Measurements from ENCODE around the gene SEC22C.

SEC22C gene

GRCh38 chr3:42533161-42533897 is 48.4 kb downstream of the SEC22C start:
- DNase-seq = no peak

- no peak for DNase-seq
Measured at GRCh38 chr3:42532229-42532628, 49.5 kb downstream of the SEC22C start.

GRCh38 chr3:42531470-42531869 is 50.3 kb downstream of the SEC22C start:
- DNase-seq = no peak

GRCh38 chr3:42530073-42530472 is 51.7 kb downstream of the SEC22C start:
- DNase-seq = no peak

GRCh38 chr3:42529468-42529867 is 52.3 kb downstream of the SEC22C start:
- DNase-seq = no peak

- DNase-seq = no peak
Measured at GRCh38 chr3:42527368-42527917, 54.3 kb downstream of the SEC22C start.

- DNase-seq = no peak
Measured at GRCh38 chr3:42526616-42527367, 55.0 kb downstream of the SEC22C start.

GRCh38 chr3:42525736-42526345 is 55.9 kb downstream of the SEC22C start:
- DNase-seq = no peak

- DNase-seq = no peak
Measured at GRCh38 chr3:42525212-42525611, 56.6 kb downstream of the SEC22C start.

GRCh38 chr3:42524751-42525150 is 57.0 kb downstream of the SEC22C start:
- no peak for DNase-seq

GRCh38 chr3:42520906-42521305 is 60.9 kb downstream of the SEC22C start:
- no peak for DNase-seq

GRCh38 chr3:42520336-42520735 is 61.4 kb downstream of the SEC22C start:
- DNase-seq = no peak

GRCh38 chr3:42519568-42519962 is 62.2 kb downstream of the SEC22C start:
- no peak for DNase-seq

- DNase-seq = no peak
Measured at GRCh38 chr3:42518800-42519567, 62.8 kb downstream of the SEC22C start.

- no peak for DNase-seq
Measured at GRCh38 chr3:42517117-42517516, 64.7 kb downstream of the SEC22C start.

GRCh38 chr3:42516443-42516842 is 65.3 kb downstream of the SEC22C start:
- DNase-seq = no peak

GRCh38 chr3:42515976-42516375 is 65.8 kb downstream of the SEC22C start:
- DNase-seq = no peak

- no peak for DNase-seq
Measured at GRCh38 chr3:42515391-42515916, 66.3 kb downstream of the SEC22C start.

- DNase-seq = no peak
Measured at GRCh38 chr3:42514876-42515275, 66.9 kb downstream of the SEC22C start.

- no peak for DNase-seq
Measured at GRCh38 chr3:42513521-42513920, 68.2 kb downstream of the SEC22C start.

- DNase-seq = no peak
Measured at GRCh38 chr3:42513121-42513520, 68.6 kb downstream of the SEC22C start.

GRCh38 chr3:42511736-42512135 is 70.0 kb downstream of the SEC22C start:
- no peak for DNase-seq

GRCh38 chr3:42511201-42511600 is 70.6 kb downstream of the SEC22C start:
- DNase-seq = no peak
